ENCODE data around the gene OR52N4.

GRCh38 chr11:5783255-5783654 is 29.2 kb downstream of the OR52N4 start, which contains the start of gene OR52N5:
- TF ChIP-seq CTCF (IDR thresholded peaks at IDR 0.05; ENCODE audit: insufficient read depth, low read length) (no peak), POLR2AphosphoS5 (IDR thresholded peaks at IDR 0.05; ENCODE audit: low read depth) (no peak), SPI1 (IDR thresholded peaks at IDR 0.05; ENCODE audit: borderline replicate concordance, low read depth) (no peak)
- TF ChIP-seq, protein P1, sequence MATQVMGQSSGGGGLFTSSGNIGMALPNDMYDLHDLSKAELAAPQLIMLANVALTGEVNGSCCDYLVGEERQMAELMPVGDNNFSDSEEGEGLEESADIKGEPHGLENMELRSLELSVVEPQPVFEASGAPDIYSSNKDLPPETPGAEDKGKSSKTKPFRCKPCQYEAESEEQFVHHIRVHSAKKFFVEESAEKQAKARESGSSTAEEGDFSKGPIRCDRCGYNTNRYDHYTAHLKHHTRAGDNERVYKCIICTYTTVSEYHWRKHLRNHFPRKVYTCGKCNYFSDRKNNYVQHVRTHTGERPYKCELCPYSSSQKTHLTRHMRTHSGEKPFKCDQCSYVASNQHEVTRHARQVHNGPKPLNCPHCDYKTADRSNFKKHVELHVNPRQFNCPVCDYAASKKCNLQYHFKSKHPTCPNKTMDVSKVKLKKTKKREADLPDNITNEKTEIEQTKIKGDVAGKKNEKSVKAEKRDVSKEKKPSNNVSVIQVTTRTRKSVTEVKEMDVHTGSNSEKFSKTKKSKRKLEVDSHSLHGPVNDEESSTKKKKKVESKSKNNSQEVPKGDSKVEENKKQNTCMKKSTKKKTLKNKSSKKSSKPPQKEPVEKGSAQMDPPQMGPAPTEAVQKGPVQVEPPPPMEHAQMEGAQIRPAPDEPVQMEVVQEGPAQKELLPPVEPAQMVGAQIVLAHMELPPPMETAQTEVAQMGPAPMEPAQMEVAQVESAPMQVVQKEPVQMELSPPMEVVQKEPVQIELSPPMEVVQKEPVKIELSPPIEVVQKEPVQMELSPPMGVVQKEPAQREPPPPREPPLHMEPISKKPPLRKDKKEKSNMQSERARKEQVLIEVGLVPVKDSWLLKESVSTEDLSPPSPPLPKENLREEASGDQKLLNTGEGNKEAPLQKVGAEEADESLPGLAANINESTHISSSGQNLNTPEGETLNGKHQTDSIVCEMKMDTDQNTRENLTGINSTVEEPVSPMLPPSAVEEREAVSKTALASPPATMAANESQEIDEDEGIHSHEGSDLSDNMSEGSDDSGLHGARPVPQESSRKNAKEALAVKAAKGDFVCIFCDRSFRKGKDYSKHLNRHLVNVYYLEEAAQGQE (IDR thresholded peaks at IDR 0.05; ENCODE audit: insufficient replicate concordance, low read depth) = no peak

Measured in HL-60 (cell line).